WI38 (cell line): ENCODE measurements around the gene HNRNPR.
"Not testable (repeated sequence)": the region's sequence is repeated elsewhere in the genome, so short reads cannot be mapped to it uniquely, and the experiment has no call there.

ENCODE experiments used
- H3K4me3 ChIP-seq: 2 replicates; pipeline ENCODE4 v1.5.1; 2011; ENCODE audit warnings: low read depth, mild to moderate bottlenecking, control low read depth, low read length
- TF ChIP-seq, protein P1 (sequence below): IDR thresholded peaks from 2 replicates; pipeline ENCODE4 v1.5.1; 2012; ENCODE audit warnings: low read depth, mild to moderate bottlenecking, control low read depth, low read length

The HNRNPR gene

GRCh38 chr1:23283667-23284602 is 60.1 kb downstream of the HNRNPR start:
- TF ChIP-seq, protein P1, sequence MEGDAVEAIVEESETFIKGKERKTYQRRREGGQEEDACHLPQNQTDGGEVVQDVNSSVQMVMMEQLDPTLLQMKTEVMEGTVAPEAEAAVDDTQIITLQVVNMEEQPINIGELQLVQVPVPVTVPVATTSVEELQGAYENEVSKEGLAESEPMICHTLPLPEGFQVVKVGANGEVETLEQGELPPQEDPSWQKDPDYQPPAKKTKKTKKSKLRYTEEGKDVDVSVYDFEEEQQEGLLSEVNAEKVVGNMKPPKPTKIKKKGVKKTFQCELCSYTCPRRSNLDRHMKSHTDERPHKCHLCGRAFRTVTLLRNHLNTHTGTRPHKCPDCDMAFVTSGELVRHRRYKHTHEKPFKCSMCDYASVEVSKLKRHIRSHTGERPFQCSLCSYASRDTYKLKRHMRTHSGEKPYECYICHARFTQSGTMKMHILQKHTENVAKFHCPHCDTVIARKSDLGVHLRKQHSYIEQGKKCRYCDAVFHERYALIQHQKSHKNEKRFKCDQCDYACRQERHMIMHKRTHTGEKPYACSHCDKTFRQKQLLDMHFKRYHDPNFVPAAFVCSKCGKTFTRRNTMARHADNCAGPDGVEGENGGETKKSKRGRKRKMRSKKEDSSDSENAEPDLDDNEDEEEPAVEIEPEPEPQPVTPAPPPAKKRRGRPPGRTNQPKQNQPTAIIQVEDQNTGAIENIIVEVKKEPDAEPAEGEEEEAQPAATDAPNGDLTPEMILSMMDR = no peak
- H3K4me3 ChIP-seq = 0 out of 2 replicates have a peak overlapping the region, but pooled peaks have one; percentile 4

GRCh38 chr1:23282957-23283356 is 61.1 kb downstream of the HNRNPR start:
- TF ChIP-seq, protein P1 = no peak
- no peak overlapping the region; the same call in 1 of the 2 replicates for H3K4me3 ChIP-seq

- TF ChIP-seq, protein P1 = no peak
Observed at GRCh38 chr1:23278717-23279116, 65.4 kb downstream of the HNRNPR start.

DNA sequence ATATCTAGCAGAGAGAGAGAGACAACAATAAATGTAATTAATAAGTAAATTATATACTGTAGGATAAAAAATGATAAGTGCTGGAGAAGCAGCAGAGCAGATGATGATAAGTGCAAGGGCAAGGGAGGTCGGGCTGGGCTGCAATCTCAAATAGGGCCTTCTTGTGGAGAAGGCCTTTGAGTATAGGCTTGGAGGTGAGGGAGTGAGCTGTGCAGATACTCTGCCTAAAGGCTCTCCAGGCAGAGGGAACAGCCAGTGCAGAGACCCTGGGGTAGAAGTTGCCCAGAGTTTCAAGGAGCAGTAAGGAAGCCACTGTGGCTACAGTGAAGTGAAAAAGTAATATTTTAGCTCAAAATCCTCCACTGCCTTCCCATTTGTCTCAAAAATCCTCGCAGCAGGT is 67.6 kb downstream of the HNRNPR start:
- no peak overlapping the region for H3K4me3 ChIP-seq
- TF ChIP-seq, protein P1 = no peak

More at GRCh38 chr1:23278717-23279116, 65.4 kb downstream of the HNRNPR start:
- H3K4me3 ChIP-seq = no peak overlapping the region

GRCh38 chr1:23274134-23274505 is 70.0 kb downstream of the HNRNPR start:
- no peak overlapping the region for H3K4me3 ChIP-seq
- TF ChIP-seq, protein P1 = no peak

GRCh38 chr1:23273450-23274133 is 70.5 kb downstream of the HNRNPR start:
- TF ChIP-seq, protein P1 = no peak
- H3K4me3 ChIP-seq = no peak overlapping the region

DNA sequence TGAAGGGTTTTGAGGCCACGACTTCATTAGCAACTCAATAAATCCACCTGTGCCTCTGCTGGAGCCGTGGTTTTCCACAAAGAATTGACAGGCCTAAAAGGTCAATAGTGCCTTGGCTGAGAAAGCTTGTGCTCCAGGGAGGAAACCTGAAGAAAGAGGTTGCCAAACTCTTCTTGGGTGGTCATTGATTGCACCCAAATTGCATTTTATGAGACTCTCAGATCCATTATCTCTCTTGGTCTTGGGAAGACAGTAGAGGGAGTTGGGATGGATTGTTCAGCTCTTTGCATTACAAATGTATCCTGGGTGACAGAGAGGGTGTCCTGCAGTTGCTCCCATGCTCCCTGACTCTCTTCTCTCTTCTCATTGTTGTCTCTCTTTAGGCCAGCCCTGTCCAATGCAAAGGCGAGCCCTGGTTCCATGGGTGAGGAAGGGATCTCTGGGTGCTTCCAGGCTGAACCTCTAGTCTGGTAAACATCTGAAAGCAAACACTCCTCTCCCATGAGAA is 80.7 kb downstream of the HNRNPR start:
- TF ChIP-seq, protein P1 = no peak
- H3K4me3 ChIP-seq = no peak overlapping the region

- not testable (repeated sequence) for H3K4me3 ChIP-seq
Observed at GRCh38 chr1:23258082-23258481, 86.0 kb downstream of the HNRNPR start.

DNA sequence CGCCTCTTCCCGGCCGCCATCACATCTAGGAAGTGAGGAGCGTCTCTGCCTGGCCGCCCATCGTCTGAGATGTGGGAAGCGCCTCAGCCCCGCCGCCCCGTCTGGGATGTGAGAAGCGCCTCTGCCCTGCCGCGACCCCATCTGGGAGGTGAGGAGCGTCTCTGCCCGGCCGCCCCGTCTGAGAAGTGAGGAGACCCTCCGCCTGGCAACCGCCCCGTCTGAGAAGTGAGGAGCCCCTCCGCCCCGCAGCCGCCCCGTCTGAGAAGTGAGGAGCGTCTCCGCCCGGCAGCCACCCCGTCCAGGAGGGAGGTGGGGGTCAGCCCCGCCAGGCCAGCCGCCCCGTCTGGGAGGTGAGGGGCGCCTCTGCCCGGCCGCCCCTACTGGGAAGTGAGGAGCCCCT is 86.7 kb downstream of the HNRNPR start:
- H3K4me3 ChIP-seq = not testable (repeated sequence)
